Measurements from ENCODE around the gene ACAP3.

Gene ACAP3

GRCh38 chr1:1275836-1276235 lies 31.9 kb downstream of the ACAP3 start:
- peak overlapping the region; percentile 37 for H3K27ac Mint-ChIP-seq
- H3K4me3 Mint-ChIP-seq: no peak overlapping the region
- H3K27me3 Mint-ChIP-seq: no peaks in the 10 kb centered on the region
- ATAC-seq (replicated peaks) (no peak), DNase-seq (no peak)
- H3K4me1 Mint-ChIP-seq: peaks cover 16 to 27% of the 10 kb centered on the region in 2 donors
- peaks cover 11 to 15% of the 10 kb centered on the region in 2 donors for H3K36me3 Mint-ChIP-seq
- no peaks in the 10 kb centered on the region for H3K9me3 Mint-ChIP-seq

GRCh38 chr1:1274931-1275431 lies 32.7 kb downstream of the ACAP3 start:
- Mint-ChIP-seq H3K36me3 (peaks cover 19 to 23% of the 10 kb centered on the region in 2 donors), H3K9me3 (no peaks in the 10 kb centered on the region), H3K4me3 (peak overlapping the region; percentile 68 to 80), H3K27ac (peak overlapping the region; percentile 71), H3K27me3 (no peaks in the 10 kb centered on the region), H3K4me1 (peaks cover 24 to 36% of the 10 kb centered on the region in 2 donors)
- DNase-seq: no peak
- ATAC-seq (replicated peaks): no peak

- Mint-ChIP-seq H3K27ac (peak overlapping the region; percentile 71), H3K9me3 (no peaks in the 10 kb centered on the region), H3K27me3 (no peaks in the 10 kb centered on the region), H3K36me3 (peaks cover 22 to 28% of the 10 kb centered on the region in 2 donors), H3K4me3 (peak overlapping the region; percentile 75 to 80), H3K4me1 (peaks cover 28 to 40% of the 10 kb centered on the region in 2 donors)
- ATAC-seq (replicated peaks) (no peak), DNase-seq (no peak)
Observed at GRCh38 chr1:1274299-1274930, 33.3 kb downstream of the ACAP3 start.

- ATAC-seq (replicated peaks) (peak; percentile 96 to 98), DNase-seq (peak; percentile 83)
- Mint-ChIP-seq H3K9me3 (no peaks in the 10 kb centered on the region), H3K4me3 (peak within 1 kb of the TSS; percentile 87 to 89), H3K27me3 (no peaks in the 10 kb centered on the region), H3K36me3 (peaks cover 22 to 28% of the 10 kb centered on the region in 2 donors), H3K4me1 (peaks cover 28 to 40% of the 10 kb centered on the region in 2 donors), H3K27ac (peak within 1 kb of the TSS; percentile 94)
Observed at GRCh38 chr1:1273512-1274298, 34.0 kb downstream of the ACAP3 start, which contains the start of gene UBE2J2. Gene UBE2J2 (minus strand): TSS chr1:1273854. CDS start chr1:1267992, 5,862 bp downstream.

GRCh38 chr1:1273209-1273511 lies 34.6 kb downstream of the ACAP3 start:
- H3K4me3 Mint-ChIP-seq: peak overlapping the region; percentile 87 to 89
- H3K4me1 Mint-ChIP-seq: peaks cover 29 to 42% of the 10 kb centered on the region in 2 donors
- ATAC-seq (replicated peaks): peak; percentile 3 to 6
- H3K27ac Mint-ChIP-seq: peak overlapping the region; percentile 94
- H3K9me3 Mint-ChIP-seq: no peaks in the 10 kb centered on the region
- H3K36me3 Mint-ChIP-seq: peaks cover 24 to 29% of the 10 kb centered on the region in 2 donors
- H3K27me3 Mint-ChIP-seq: no peaks in the 10 kb centered on the region
- DNase-seq: no peak

- no peaks in the 10 kb centered on the region for H3K9me3 Mint-ChIP-seq
- H3K4me3 Mint-ChIP-seq: peak overlapping the region; percentile 87 to 89
- DNase-seq: no peak
- peaks cover 32 to 47% of the 10 kb centered on the region in 2 donors for H3K4me1 Mint-ChIP-seq
- H3K27me3 Mint-ChIP-seq: no peaks in the 10 kb centered on the region
- ATAC-seq (replicated peaks): peak in 1 of 2 donors; percentile 6
- H3K27ac Mint-ChIP-seq: peak overlapping the region; percentile 94
- peaks cover 27 to 33% of the 10 kb centered on the region in 2 donors for H3K36me3 Mint-ChIP-seq
Observed at GRCh38 chr1:1272341-1273208, 35.2 kb downstream of the ACAP3 start.

GRCh38 chr1:1270813-1271212 lies 36.9 kb downstream of the ACAP3 start:
- Mint-ChIP-seq H3K36me3 (peaks cover 31 to 42% of the 10 kb centered on the region in 2 donors), H3K4me1 (peaks cover 32 to 56% of the 10 kb centered on the region in 2 donors), H3K4me3 (peak overlapping the region; percentile 47 to 61), H3K27me3 (no peaks in the 10 kb centered on the region), H3K9me3 (no peaks in the 10 kb centered on the region), H3K27ac (peak overlapping the region; percentile 85)
- ATAC-seq (replicated peaks) (no peak), DNase-seq (no peak)

- H3K27me3 Mint-ChIP-seq: no peaks in the 10 kb centered on the region
- no peak for DNase-seq
- no peak overlapping the region for H3K4me3 Mint-ChIP-seq
- peaks cover 32 to 54% of the 10 kb centered on the region in 2 donors for H3K4me1 Mint-ChIP-seq
- H3K36me3 Mint-ChIP-seq: peaks cover 33 to 54% of the 10 kb centered on the region in 2 donors
- no peak overlapping the region for H3K27ac Mint-ChIP-seq
- ATAC-seq (replicated peaks): no peak
- H3K9me3 Mint-ChIP-seq: no peaks in the 10 kb centered on the region
Observed at GRCh38 chr1:1268284-1268682, 39.4 kb downstream of the ACAP3 start.

- Mint-ChIP-seq H3K4me3 (no peak overlapping the region), H3K27ac (no peak overlapping the region), H3K4me1 (peaks cover 30 to 51% of the 10 kb centered on the region in 2 donors), H3K27me3 (no peaks in the 10 kb centered on the region), H3K36me3 (peaks cover 35 to 51% of the 10 kb centered on the region in 2 donors), H3K9me3 (no peaks in the 10 kb centered on the region)
- ATAC-seq (replicated peaks) (no peak), DNase-seq (no peak)
Observed at GRCh38 chr1:1267488-1268283, 40.0 kb downstream of the ACAP3 start.

GRCh38 chr1:1264868-1265272 lies 42.9 kb downstream of the ACAP3 start:
- Mint-ChIP-seq H3K9me3 (no peaks in the 10 kb centered on the region), H3K4me1 (peaks cover 22 to 39% of the 10 kb centered on the region in 2 donors), H3K27me3 (no peaks in the 10 kb centered on the region), H3K27ac (no peak overlapping the region), H3K36me3 (peaks cover 29 to 48% of the 10 kb centered on the region in 2 donors), H3K4me3 (no peak overlapping the region)
- ATAC-seq (replicated peaks) (no peak), DNase-seq (no peak)

- H3K4me1 Mint-ChIP-seq: peaks cover 23 to 42% of the 10 kb centered on the region in 2 donors
- DNase-seq: no peak
- no peak for ATAC-seq (replicated peaks)
- H3K4me3 Mint-ChIP-seq: no peak overlapping the region
- peaks cover 34 to 52% of the 10 kb centered on the region in 2 donors for H3K36me3 Mint-ChIP-seq
- H3K27me3 Mint-ChIP-seq: no peaks in the 10 kb centered on the region
- no peak overlapping the region for H3K27ac Mint-ChIP-seq
- no peaks in the 10 kb centered on the region for H3K9me3 Mint-ChIP-seq
Observed at GRCh38 chr1:1264026-1264425, 43.7 kb downstream of the ACAP3 start.

- peaks cover 22 to 41% of the 10 kb centered on the region in 2 donors for H3K4me1 Mint-ChIP-seq
- no peak overlapping the region for H3K4me3 Mint-ChIP-seq
- H3K27me3 Mint-ChIP-seq: no peaks in the 10 kb centered on the region
- H3K9me3 Mint-ChIP-seq: no peaks in the 10 kb centered on the region
- ATAC-seq (replicated peaks) (no peak), DNase-seq (no peak)
- H3K36me3 Mint-ChIP-seq: peaks cover 35 to 56% of the 10 kb centered on the region in 2 donors
- no peak overlapping the region for H3K27ac Mint-ChIP-seq
Observed at GRCh38 chr1:1262758-1263157, 45.0 kb downstream of the ACAP3 start.

GRCh38 chr1:1262071-1262470 lies 45.7 kb downstream of the ACAP3 start:
- peaks cover 23 to 37% of the 10 kb centered on the region in 2 donors for H3K4me1 Mint-ChIP-seq
- no peak overlapping the region for H3K4me3 Mint-ChIP-seq
- H3K27ac Mint-ChIP-seq: no peak overlapping the region
- H3K27me3 Mint-ChIP-seq: no peaks in the 10 kb centered on the region
- DNase-seq (no peak), ATAC-seq (replicated peaks) (no peak)
- H3K36me3 Mint-ChIP-seq: peaks cover 37 to 56% of the 10 kb centered on the region in 2 donors
- no peaks in the 10 kb centered on the region for H3K9me3 Mint-ChIP-seq
